GM12878 (cell line): ENCODE measurements around the gene ATP6V0D1. TPM values are rescaled to one million over a fixed set of nuclear protein-coding genes. Genes with fewer than 3 reads are reported as not detected.

Source experiments
- ATAC-seq: fragments of 200-7000 bp; cut with Tn5 transposase; 3 replicates; pipeline ENCODE4 v1.9.1; 2020; ENCODE audit warnings: mild to moderate bottlenecking, moderate library complexity
- BruUV-seq: library from RNA; stranded (reverse); fragments of 400-500 nt; replicated peaks from 2 replicates; lab custom pipeline; 2021; lab: Mats Ljungman, UMichigan
- CTCF ChIA-PET: fragments of 300-600 bp; sonication (Branson Sonifier 250); formaldehyde crosslinking; extraction: SDS; loops from one replicate; lab custom pipeline; 2021; ENCODE audit warnings: inconsistent platforms; lab: Yijun Ruan, JAX
- POLR2A ChIA-PET: fragments of 350-600 bp; formaldehyde crosslinking; extraction: SDS; loops from one replicate; lab custom pipeline; 2021; ENCODE audit warnings: inconsistent platforms; lab: Charles Lee
- RAD21 ChIA-PET: fragments of 300-600 bp; sonication (Branson Sonifier 250); formaldehyde crosslinking; loops from one replicate; lab custom pipeline; 2023; ENCODE audit warnings: antibody characterized with exemption; ENCODE audit not compliant: unreplicated experiment; lab: Charles Lee
- SMC1A ChIA-PET: fragments of 300-600 bp; sonication (Branson Sonifier 250); formaldehyde crosslinking; loops from one replicate; lab custom pipeline; 2023; ENCODE audit not compliant: unreplicated experiment, uncharacterized antibody; lab: Charles Lee
- DNase-seq: peaks from one replicate; pipeline ENCODE4 v3.0.0-alpha.2; 2011; ENCODE audit warnings: low read depth, low spot score
- FAIRE-seq: peaks from 3 replicates; lab custom pipeline; 2011; peaks lifted over from hg19 to GRCh38; lab: Jason Lieb, UNC
- H2AFZ ChIP-seq: 2 replicates; pipeline ENCODE4 v1.6.0; 2011; ENCODE audit warnings: low read depth, low read length, control low read depth; ENCODE audit not compliant: control insufficient read depth
- H3K27ac ChIP-seq: 2 replicates; pipeline ENCODE4 v1.5.1; 2011; ENCODE audit warnings: control low read depth; ENCODE audit not compliant: control insufficient read depth, insufficient read depth
- H3K27me3 ChIP-seq, 2 experiments: replicated peaks in 1 of 2; 2 replicates each; pipeline versions ENCODE4 v1.6.0 to v1.6.1; 2011; ENCODE audit warnings: low read length in 1 of 2; ENCODE audit not compliant: control insufficient read depth in 2 of 2, insufficient read depth in 2 of 2
- H3K36me3 ChIP-seq, 2 experiments: 2 replicates each; pipeline ENCODE4 v1.5.1; 2011; ENCODE audit warnings: low read length in 1 of 2; ENCODE audit not compliant: control insufficient read depth in 2 of 2, insufficient read depth in 2 of 2
- H3K4me1 ChIP-seq: 2 replicates; pipeline ENCODE4 v1.6.1; 2011; ENCODE audit warnings: mild to moderate bottlenecking, low read length, moderate library complexity, mixed read lengths; ENCODE audit not compliant: control insufficient read depth, insufficient read depth
- H3K4me2 ChIP-seq: 2 replicates; pipeline ENCODE4 v1.6.0; 2011; ENCODE audit warnings: control low read depth; ENCODE audit not compliant: control insufficient read depth, insufficient read depth
- H3K4me3 ChIP-seq: fragments of 200-600 bp; sonication (generic); 2 replicates; pipeline ENCODE4 v1.5.1; 2016
- H3K79me2 ChIP-seq: 2 replicates; pipeline ENCODE4 v1.6.0; 2011; ENCODE audit warnings: low read length; ENCODE audit not compliant: control insufficient read depth, insufficient read depth
- H3K9ac ChIP-seq: 2 replicates; pipeline ENCODE4 v1.8.0; 2011; ENCODE audit warnings: low read length, control low read depth, mixed read lengths; ENCODE audit not compliant: control insufficient read depth, insufficient read depth
- H3K9me3 ChIP-seq: replicated peaks from 3 replicates; pipeline ENCODE4 v1.5.1; 2011; ENCODE audit warnings: mild to moderate bottlenecking, low read length; ENCODE audit not compliant: control insufficient read depth, insufficient read depth
- H4K20me1 ChIP-seq: 2 replicates; pipeline ENCODE4 v1.6.0; 2011; ENCODE audit not compliant: control insufficient read depth, insufficient read depth
- ATF7 ChIP-seq: fragments of 450-650 bp; IDR thresholded peaks from 2 replicates; pipeline ENCODE4 v1.6.1; 2016; ENCODE audit warnings: low read depth, mild to moderate bottlenecking
- BHLHE40 ChIP-seq, 2 experiments: fragments of 450-650 bp in 1 of 2; IDR thresholded peaks; 2 replicates each; pipeline ENCODE4 v1.6.1; 2011 to 2017; ENCODE audit warnings: low read depth in 2 of 2, borderline replicate concordance in 1 of 2, improper control_type of control experiment in 1 of 2, low read length in 1 of 2, mild to moderate bottlenecking in 1 of 2
- CHD4 ChIP-seq: fragments of 200-600 bp; sonication (generic); IDR thresholded peaks from 2 replicates; pipeline ENCODE4 v1.6.1; 2016; ENCODE audit warnings: mild to moderate bottlenecking
- HDGF ChIP-seq: fragments of 450-650 bp; IDR thresholded peaks from 2 replicates; pipeline ENCODE4 v1.6.1; 2016; ENCODE audit warnings: antibody characterized with exemption
- KDM1A ChIP-seq: fragments of 200-600 bp; sonication (generic); IDR thresholded peaks from 2 replicates; pipeline ENCODE4 v1.6.1; 2016; ENCODE audit warnings: borderline replicate concordance
- NBN ChIP-seq: fragments of 450-650 bp; IDR thresholded peaks from 2 replicates; pipeline ENCODE4 v1.6.1; 2016
- SREBF2 ChIP-seq: IDR thresholded peaks from 2 replicates; pipeline ENCODE4 v1.6.1; 2012; ENCODE audit warnings: mild to moderate bottlenecking, low read length
- TBL1XR1 ChIP-seq: IDR thresholded peaks from 2 replicates; pipeline ENCODE4 v1.6.1; 2012; ENCODE audit warnings: low read depth, low read length, improper control_type of control experiment
- ZNF274 ChIP-seq: IDR thresholded peaks from one replicate; pipeline ENCODE4 v1.8.0; 2011; ENCODE audit not compliant: insufficient read length, insufficient read depth
- WGBS: methylation state at CpG from one replicate; pipeline ENCODE4 v1.1.6; 2016; ENCODE audit warnings: low lambda C conversion rate; ENCODE audit not compliant: insufficient replicate concordance, insufficient coverage; ENCODE audit errors: missing lambda C conversion rate; 5-methylcytosine and 5-hydroxymethylcytosine counted together
- in situ Hi-C: fragments of 300-500 bp; cut with MboI; formaldehyde crosslinking; loops from 9 replicates; pipeline ENCODE4 v1.14.3; 2018; ENCODE audit warnings: mixed read lengths
- intact Hi-C: fragments of 100-400 bp; cut with micrococcal nuclease; formaldehyde crosslinking; loops from one replicate; pipeline ENCODE4 v1.14.2; 2022; ENCODE audit not compliant: unreplicated experiment
- polyA plus RNA-seq, 11 experiments: library from polyadenylated mRNA; depleted of rRNA in 4 of 11; unstranded in 6 of 11; stranded (reverse) in 5 of 11; fragments of >200 nt; fragmentation: Nextera tagmentation in 4 of 11; fragmentation: Illumina TruSeq in 1 of 11; extraction: Ambion mirVana in 4 of 11; extraction: Trizol in 1 of 11; gene quantifications; 1 replicate in 1 of 11; 2 replicates in 10 of 11; pipeline versions ENCODE4 v1.2.1 to v1.2.3, GENCODE V29; 2011 to 2016; ENCODE audit warnings: inconsistent platforms in 2 of 11, missing spikeins in 2 of 11, low read depth in 1 of 11
- total RNA-seq, 4 experiments: library from RNA; depleted of rRNA in 3 of 4; stranded (reverse); fragments of >200 nt in 3 of 4; fragmentation: Illumina TruSeq in 1 of 4; extraction: Trizol in 1 of 4; gene quantifications; 2 replicates each; pipeline versions ENCODE4 v1.2.1 to v1.2.3, GENCODE V29; 2013 to 2021

ATP6V0D1 gene
- total and polyA plus RNA-seq, 10 of the 15 experiments (the other 5 are each of a cell fraction or from before 2014, with no cell fraction given), result 28.1 to 141 (median 70.3) TPM

GRCh38 chr16:67425580-67425979 lies 55.4 kb downstream of the ATP6V0D1 start:
- no peak for FAIRE-seq
- SMC1A ChIA-PET, result interaction anchor here (1.2 to 2.2 kb wide), 2 partner anchors 9 to 43 kb away, joined by 3 to 5 read pairs; partner anchors contain the start of gene ZDHHC1
- no peak overlapping the region for H3K9ac ChIP-seq
- RAD21 ChIA-PET, result interaction anchor here (1.0 kb wide), 1 partner anchor 165 kb away, joined by 3 read pairs; no protein-coding TSS in a partner anchor
- H2AFZ ChIP-seq, result no peak overlapping the region
- POLR2A ChIA-PET, result interaction anchor here (0.6 kb wide), 1 partner anchor 253 kb away, joined by 4 read pairs; no protein-coding TSS in a partner anchor
- CTCF ChIA-PET, result interaction anchor here (1.1 to 5.6 kb wide), 4 partner anchors 9 to 79 kb away, joined by 3 to 84 read pairs (median 12); partner anchors contain the start of genes ATP6V0D1 and ZDHHC1
- H3K4me2 ChIP-seq, result no peak overlapping the region
- no peaks in the 10 kb centered on the region for H4K20me1 ChIP-seq
- H3K4me3 ChIP-seq, result no peak overlapping the region
- H3K9me3 ChIP-seq, result no peaks in the 10 kb centered on the region
- 28% methylated on average over 4 of the region's 4 CpGs for WGBS
- ATAC-seq, result no peak
- no peak for TF ChIP-seq KDM1A
- no peak for TF ChIP-seq ZNF274
- no peak for TF ChIP-seq BHLHE40 (IDR thresholded peaks at IDR 0.05; ENCODE audit: borderline replicate concordance in 1 of 2, low read depth in 2 of 2, low read length in 1 of 2)
- no peak for TF ChIP-seq ATF7
- TF ChIP-seq TBL1XR1, result no peak
- TF ChIP-seq CHD4, result no peak
- TF ChIP-seq SREBF2, result no peak
- no peak for TF ChIP-seq HDGF
- TF ChIP-seq NBN, result no peak
- TF ChIP-seq, all 136 proteins: peak for 0
- Histone ChIP-seq H3K79me2 (no peaks in the 10 kb centered on the region), H3K4me1 (no peaks in the 10 kb centered on the region), H3K27me3 (peaks cover 11 to 12% of the 10 kb centered on the region in 2 experiments), H3K36me3 (no peaks in the 10 kb centered on the region), H3K27ac (no peak overlapping the region)
- intact Hi-C loops (no loop called here), in situ Hi-C loops (no loop called here)
- BruUV-seq, result no TSS peak
- DNase-seq, result no peak
